ENCODE measurements around the gene MYLK4. TPM values are rescaled to one million over a fixed set of nuclear protein-coding genes. Genes with fewer than 3 reads are reported as not detected.
A peak's percentile ranks its signal among the peaks of the same experiment; 100 is the strongest.

Gene MYLK4
- total and polyA plus RNA-seq, 2 of the 13 experiments (the other 11 are each of a cell fraction or from before 2014, with no cell fraction given), result 0.26 to 0.29 TPM

- TF ChIP-seq, protein P1, sequence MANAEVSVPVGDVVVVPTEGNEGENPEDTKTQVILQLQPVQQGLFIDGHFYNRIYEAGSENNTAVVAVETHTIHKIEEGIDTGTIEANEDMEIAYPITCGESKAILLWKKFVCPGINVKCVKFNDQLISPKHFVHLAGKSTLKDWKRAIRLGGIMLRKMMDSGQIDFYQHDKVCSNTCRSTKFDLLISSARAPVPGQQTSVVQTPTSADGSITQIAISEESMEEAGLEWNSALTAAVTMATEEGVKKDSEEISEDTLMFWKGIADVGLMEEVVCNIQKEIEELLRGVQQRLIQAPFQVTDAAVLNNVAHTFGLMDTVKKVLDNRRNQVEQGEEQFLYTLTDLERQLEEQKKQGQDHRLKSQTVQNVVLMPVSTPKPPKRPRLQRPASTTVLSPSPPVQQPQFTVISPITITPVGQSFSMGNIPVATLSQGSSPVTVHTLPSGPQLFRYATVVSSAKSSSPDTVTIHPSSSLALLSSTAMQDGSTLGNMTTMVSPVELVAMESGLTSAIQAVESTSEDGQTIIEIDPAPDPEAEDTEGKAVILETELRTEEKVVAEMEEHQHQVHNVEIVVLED (CRISPR knock-in tag; IDR thresholded peaks at IDR 0.05; ENCODE audit: borderline replicate concordance), result no peak; the same call in 1 of the 2 replicates
- TF ChIP-seq ZNF101 (CRISPR knock-in tag; IDR thresholded peaks at IDR 0.05; ENCODE audit: borderline replicate concordance, low read depth) (no peak), ZNF713 (CRISPR knock-in tag; IDR thresholded peaks at IDR 0.05) (no peak), ZNF841 (CRISPR knock-in tag; IDR thresholded peaks at IDR 0.05; ENCODE audit: borderline replicate concordance) (no peak), SATB2 (CRISPR knock-in tag; IDR thresholded peaks at IDR 0.05) (0 out of 2 replicates have a peak, but pooled peaks have one; percentile 84), MATR3 (CRISPR knock-in tag; IDR thresholded peaks at IDR 0.05) (no peak), HNF4A (CRISPR knock-in tag; IDR thresholded peaks at IDR 0.05) (peak; percentile 15; the same call in 1 of the 2 replicates), PHF20 (CRISPR knock-in tag; IDR thresholded peaks at IDR 0.05) (no peak), THAP11 (CRISPR knock-in tag; IDR thresholded peaks at IDR 0.05) (peak; percentile 57; the same call in 1 of the 2 replicates), ZMYM4 (CRISPR knock-in tag; IDR thresholded peaks at IDR 0.05) (peak; percentile 67; the same call in 1 of the 2 replicates), TBX2 (CRISPR knock-in tag; IDR thresholded peaks at IDR 0.05; ENCODE audit: borderline replicate concordance) (peak; percentile 22; the same call in 1 of the 2 replicates), TEAD3 (CRISPR knock-in tag; optimal IDR thresholded peaks at IDR 0.05; ENCODE audit: borderline replicate concordance) (peak; percentile 62), TMF1 (CRISPR knock-in tag; IDR thresholded peaks at IDR 0.05; ENCODE audit: low read depth) (no peak), ZNF337 (CRISPR knock-in tag; IDR thresholded peaks at IDR 0.05; ENCODE audit: borderline replicate concordance, low read depth) (no peak), WIZ (CRISPR knock-in tag; IDR thresholded peaks at IDR 0.05) (peak; percentile 27; the same call in 1 of the 2 replicates), YY1 (IDR thresholded peaks at IDR 0.05; ENCODE audit: insufficient read depth, insufficient replicate concordance, low read depth, low read length) (peak; percentile 56), UBTF (CRISPR knock-in tag; IDR thresholded peaks at IDR 0.05) (peak; percentile 50; the same call in 1 of the 2 replicates), ZNF263 (CRISPR knock-in tag; IDR thresholded peaks at IDR 0.05) (peak; percentile 55), ZFP36 (IDR thresholded peaks at IDR 0.05; ENCODE audit: borderline replicate concordance, low read depth, low read length, partially characterized antibody) (peak; percentile 64), SYNCRIP (IDR thresholded peaks at IDR 0.05; ENCODE audit: insufficient read depth, low read depth, low read length) (no peak), CCDC6 (CRISPR knock-in tag; IDR thresholded peaks at IDR 0.05) (peak; percentile 39; the same call in 1 of the 2 replicates), RELA (CRISPR knock-in tag; IDR thresholded peaks at IDR 0.05) (0 out of 2 replicates have a peak, but pooled peaks have one; percentile 74), PHF8 (CRISPR knock-in tag; IDR thresholded peaks at IDR 0.05) (peak; percentile 37), KMT2A (CRISPR knock-in tag; IDR thresholded peaks at IDR 0.05) (no peak)
- TF ChIP-seq, protein P2, sequence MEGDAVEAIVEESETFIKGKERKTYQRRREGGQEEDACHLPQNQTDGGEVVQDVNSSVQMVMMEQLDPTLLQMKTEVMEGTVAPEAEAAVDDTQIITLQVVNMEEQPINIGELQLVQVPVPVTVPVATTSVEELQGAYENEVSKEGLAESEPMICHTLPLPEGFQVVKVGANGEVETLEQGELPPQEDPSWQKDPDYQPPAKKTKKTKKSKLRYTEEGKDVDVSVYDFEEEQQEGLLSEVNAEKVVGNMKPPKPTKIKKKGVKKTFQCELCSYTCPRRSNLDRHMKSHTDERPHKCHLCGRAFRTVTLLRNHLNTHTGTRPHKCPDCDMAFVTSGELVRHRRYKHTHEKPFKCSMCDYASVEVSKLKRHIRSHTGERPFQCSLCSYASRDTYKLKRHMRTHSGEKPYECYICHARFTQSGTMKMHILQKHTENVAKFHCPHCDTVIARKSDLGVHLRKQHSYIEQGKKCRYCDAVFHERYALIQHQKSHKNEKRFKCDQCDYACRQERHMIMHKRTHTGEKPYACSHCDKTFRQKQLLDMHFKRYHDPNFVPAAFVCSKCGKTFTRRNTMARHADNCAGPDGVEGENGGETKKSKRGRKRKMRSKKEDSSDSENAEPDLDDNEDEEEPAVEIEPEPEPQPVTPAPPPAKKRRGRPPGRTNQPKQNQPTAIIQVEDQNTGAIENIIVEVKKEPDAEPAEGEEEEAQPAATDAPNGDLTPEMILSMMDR (CRISPR knock-in tag; IDR thresholded peaks at IDR 0.05), result peak; percentile 98
These were observed 116.4 kb downstream of the MYLK4 start (continued) for GRCh38 chr6:2634139-2634964.

Measured in HepG2 (cell line).